HUES6 (cell line): ENCODE results near the gene DIP2C.

Source experiments
- H3K27ac ChIP-seq: 2 replicates; pipeline ENCODE4 v1.7.0; 2013; ENCODE audit warnings: low read depth, mild to moderate bottlenecking, low read length, inconsistent platforms
- H3K27me3 ChIP-seq: 2 replicates; pipeline ENCODE4 v1.6.1; 2013; ENCODE audit warnings: low read length; ENCODE audit not compliant: control insufficient read depth, insufficient read depth
- H3K36me3 ChIP-seq: 2 replicates; pipeline ENCODE4 v1.6.1; 2013; ENCODE audit warnings: low read length; ENCODE audit not compliant: control insufficient read depth, insufficient read depth
- H3K4me1 ChIP-seq: 2 replicates; pipeline ENCODE4 v1.6.1; 2013; ENCODE audit warnings: low read length; ENCODE audit not compliant: control insufficient read depth, insufficient read depth
- H3K4me3 ChIP-seq: 2 replicates; pipeline ENCODE4 v1.5.1; 2013; ENCODE audit warnings: low read depth, low read length
- H3K9ac ChIP-seq: one replicate; pipeline ENCODE4 v1.6.1; 2013; ENCODE audit warnings: mild to moderate bottlenecking, low read length
- H3K9me3 ChIP-seq: 2 replicates; pipeline ENCODE4 v1.6.1; 2013; ENCODE audit warnings: low read depth, low read length; ENCODE audit not compliant: control insufficient read depth, insufficient read depth

DIP2C gene

GRCh38 chr10:565676-566075 lies 123.8 kb downstream of the DIP2C start:
- no peaks in the 10 kb centered on the region for H3K4me1 ChIP-seq
- H3K36me3 ChIP-seq = no peaks in the 10 kb centered on the region
- peaks cover 17% of the 10 kb centered on the region for H3K9me3 ChIP-seq
- no peaks in the 10 kb centered on the region for H3K27me3 ChIP-seq
- no peak overlapping the region for H3K4me3 ChIP-seq
- H3K27ac ChIP-seq = no peak overlapping the region
- no peak overlapping the region for H3K9ac ChIP-seq

- Histone ChIP-seq H3K9ac (no peak overlapping the region), H3K27me3 (no peaks in the 10 kb centered on the region), H3K4me3 (no peak overlapping the region), H3K27ac (no peak overlapping the region), H3K4me1 (no peaks in the 10 kb centered on the region), H3K36me3 (no peaks in the 10 kb centered on the region), H3K9me3 (peaks cover 17% of the 10 kb centered on the region)
These were observed 124.3 kb downstream of the DIP2C start for GRCh38 chr10:565146-565545.

- Histone ChIP-seq H3K27me3 (no peaks in the 10 kb centered on the region), H3K4me1 (peaks cover 7% of the 10 kb centered on the region; the same call in 1 of the 2 replicates), H3K9me3 (peaks cover 11% of the 10 kb centered on the region; the same call in 1 of the 2 replicates), H3K4me3 (no peak overlapping the region), H3K27ac (no peak overlapping the region), H3K9ac (no peak overlapping the region), H3K36me3 (no peaks in the 10 kb centered on the region)
These were observed 125.6 kb downstream of the DIP2C start for GRCh38 chr10:563827-564226.

GRCh38 chr10:562142-562541 lies 127.3 kb downstream of the DIP2C start:
- no peak overlapping the region for H3K27ac ChIP-seq
- H3K27me3 ChIP-seq = no peaks in the 10 kb centered on the region
- peaks cover 18% of the 10 kb centered on the region for H3K4me1 ChIP-seq

GRCh38 chr10:561721-562120 lies 127.7 kb downstream of the DIP2C start:
- Histone ChIP-seq H3K4me1 (peaks cover 22% of the 10 kb centered on the region), H3K27ac (no peak overlapping the region), H3K9ac (no peak overlapping the region), H3K27me3 (no peaks in the 10 kb centered on the region), H3K4me3 (no peak overlapping the region), H3K9me3 (peaks cover 11% of the 10 kb centered on the region; the same call in 1 of the 2 replicates), H3K36me3 (no peaks in the 10 kb centered on the region)

More at GRCh38 chr10:562142-562541, 127.3 kb downstream of the DIP2C start:
- Histone ChIP-seq H3K9me3 (peaks cover 11% of the 10 kb centered on the region; the same call in 1 of the 2 replicates), H3K36me3 (no peaks in the 10 kb centered on the region), H3K4me3 (no peak overlapping the region), H3K9ac (no peak overlapping the region)

DNA sequence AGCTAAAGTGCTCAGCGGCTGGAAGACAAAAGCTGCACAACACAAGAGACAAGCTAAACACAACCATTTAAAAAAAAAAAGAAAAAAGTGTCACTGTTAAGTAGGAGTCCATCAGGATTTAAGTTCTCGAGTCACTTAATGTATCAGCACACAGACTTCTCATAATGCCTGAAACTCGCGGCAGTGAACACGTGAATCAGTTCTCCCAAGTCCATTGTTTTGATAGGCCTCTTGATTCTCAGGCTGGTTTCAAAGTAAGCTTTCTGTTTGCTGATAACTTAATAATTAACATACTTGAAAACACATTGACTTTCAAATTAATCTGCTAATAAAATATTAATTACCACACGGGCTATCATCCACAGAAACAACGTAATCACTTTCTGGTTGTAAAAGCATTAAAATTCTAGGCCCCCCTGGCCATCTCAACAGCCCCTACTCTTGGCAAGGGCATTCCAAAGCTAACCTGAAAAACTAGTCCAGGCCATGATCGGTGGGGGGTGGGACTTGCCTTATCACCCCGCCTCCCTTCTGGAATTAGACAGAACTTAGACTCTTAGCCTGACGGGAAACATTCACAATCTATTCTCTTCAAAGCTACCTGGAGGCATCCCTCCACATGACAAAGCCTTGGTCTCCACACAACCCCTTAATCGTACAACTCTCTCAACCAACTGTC lies 129.0 kb downstream of the DIP2C start:
- no peak overlapping the region for H3K4me3 ChIP-seq

DNA sequence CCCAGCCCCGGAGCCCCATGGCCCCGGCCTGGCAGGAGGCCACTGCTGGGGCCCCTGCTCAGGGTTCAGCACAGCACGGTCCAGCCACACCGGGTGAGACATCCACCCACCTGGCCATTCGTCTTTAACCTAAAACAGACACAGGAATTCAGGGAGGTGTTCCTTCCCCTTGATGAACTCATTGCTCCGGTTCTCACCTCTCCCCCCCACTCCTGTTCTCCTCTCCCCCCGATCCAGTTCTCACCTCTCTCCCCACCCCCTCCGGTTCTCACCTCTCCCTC lies 129.8 kb downstream of the DIP2C start:
- Histone ChIP-seq H3K9me3 (peaks cover 8% of the 10 kb centered on the region; the same call in 1 of the 2 replicates), H3K36me3 (no peaks in the 10 kb centered on the region), H3K9ac (no peak overlapping the region), H3K4me3 (no peak overlapping the region), H3K27ac (no peak overlapping the region), H3K4me1 (peaks cover 25% of the 10 kb centered on the region), H3K27me3 (no peaks in the 10 kb centered on the region)

More for the DNA sequence above, 129.0 kb downstream of the DIP2C start:
- no peaks in the 10 kb centered on the region for H3K27me3 ChIP-seq
- H3K9me3 ChIP-seq = peaks cover 11% of the 10 kb centered on the region; the same call in 1 of the 2 replicates
- H3K36me3 ChIP-seq = no peaks in the 10 kb centered on the region
- no peak overlapping the region for H3K9ac ChIP-seq
- H3K4me1 ChIP-seq = peaks cover 25% of the 10 kb centered on the region
- H3K27ac ChIP-seq = no peak overlapping the region

DNA sequence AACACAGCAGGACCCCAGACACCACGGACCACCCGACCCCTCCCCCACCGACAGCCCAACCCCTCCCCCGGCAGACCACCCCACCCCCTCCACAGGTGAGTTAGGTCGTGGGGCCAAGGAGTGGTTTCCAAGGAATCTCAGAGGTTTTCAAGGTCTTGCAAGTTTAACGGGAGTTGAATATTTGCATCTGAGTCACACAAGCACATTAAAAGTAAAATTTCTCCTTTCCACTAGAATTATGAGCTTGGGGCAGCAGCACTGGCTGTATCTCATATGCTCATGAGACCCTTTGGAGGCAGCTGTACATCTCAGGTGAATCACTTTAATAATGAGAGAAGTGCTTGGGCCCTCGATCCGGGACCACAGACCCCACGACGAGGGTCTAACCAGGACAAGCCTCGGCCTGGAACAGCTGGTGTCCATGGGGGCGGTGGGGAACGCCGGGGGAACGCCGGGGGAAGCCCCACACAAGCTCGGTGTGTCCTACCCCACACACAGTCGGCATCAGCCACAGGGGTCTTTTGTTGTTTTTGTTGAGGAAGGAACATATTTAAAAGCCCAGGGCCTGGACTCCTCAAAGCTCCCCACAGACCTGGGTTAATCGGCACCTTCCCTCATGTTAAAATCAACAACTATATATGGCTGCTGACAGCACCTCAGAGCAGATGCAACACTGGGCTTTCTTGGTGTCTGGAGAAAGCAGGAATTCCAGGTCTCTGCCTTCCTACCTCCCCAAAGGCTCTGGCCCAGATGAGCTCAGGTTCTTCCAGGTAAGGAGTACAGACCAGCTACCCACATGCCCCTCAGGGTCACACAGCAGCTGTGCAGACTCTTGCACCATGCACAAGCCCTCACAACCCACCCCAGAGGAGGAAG lies 130.3 kb downstream of the DIP2C start:
- Histone ChIP-seq H3K27me3 (no peaks in the 10 kb centered on the region), H3K9ac (no peak overlapping the region), H3K36me3 (no peaks in the 10 kb centered on the region), H3K27ac (no peak overlapping the region), H3K4me1 (peaks cover 25% of the 10 kb centered on the region), H3K9me3 (peaks cover 2% of the 10 kb centered on the region; the same call in 1 of the 2 replicates), H3K4me3 (no peak overlapping the region)

GRCh38 chr10:558364-558763 lies 131.1 kb downstream of the DIP2C start:
- H3K27me3 ChIP-seq = no peaks in the 10 kb centered on the region
- H3K36me3 ChIP-seq = no peaks in the 10 kb centered on the region
- H3K4me3 ChIP-seq = no peak overlapping the region
- H3K27ac ChIP-seq = no peak overlapping the region
- H3K4me1 ChIP-seq = peaks cover 25% of the 10 kb centered on the region
- H3K9ac ChIP-seq = no peak overlapping the region
- H3K9me3 ChIP-seq = no peaks in the 10 kb centered on the region

GRCh38 chr10:557792-558328 lies 131.6 kb downstream of the DIP2C start:
- Histone ChIP-seq H3K36me3 (no peaks in the 10 kb centered on the region), H3K9me3 (no peaks in the 10 kb centered on the region), H3K4me1 (peaks cover 25% of the 10 kb centered on the region), H3K4me3 (no peak overlapping the region), H3K27ac (no peak overlapping the region), H3K9ac (no peak overlapping the region), H3K27me3 (no peaks in the 10 kb centered on the region)
